ENCODE measurements around the gene BHLHA9.
"Not testable (repeated sequence)": the region's sequence is repeated elsewhere in the genome, so short reads cannot be mapped to it uniquely, and the experiment has no call there.

Gene BHLHA9

GRCh38 chr17:1229349-1229899 is 40.8 kb upstream of the BHLHA9 start:
- Histone ChIP-seq H3K4me3 (ENCODE audit: low read depth in 1 of 2, low read length in 2 of 2) (peak overlapping the region; percentile 60 to 73), H3K4me1 (ENCODE audit: control insufficient read depth in 1 of 2, insufficient read depth in 2 of 2, low read length in 2 of 2) (peaks cover 0 to 26% of the 10 kb centered on the region in 2 donors), H3K9ac (ENCODE audit: low read depth in 1 of 2, low read length in 2 of 2) (peak overlapping the region in 1 of 2 donors; percentile 69), H3K27ac (ENCODE audit: low read depth, low read length) (no peak overlapping the region), H3K27me3 (ENCODE audit: control insufficient read depth in 1 of 2, insufficient read depth in 2 of 2, low read length in 2 of 2) (no peaks in the 10 kb centered on the region), H3K36me3 (ENCODE audit: control insufficient read depth in 1 of 2, insufficient read depth in 2 of 2, low read length in 2 of 2) (peaks cover 0 to 12% of the 10 kb centered on the region in 2 donors), H3K9me3 (ENCODE audit: control insufficient read depth in 1 of 2, low read length in 2 of 2) (no peaks in the 10 kb centered on the region)

- no peaks in the 10 kb centered on the region for H3K9me3 ChIP-seq (ENCODE audit: control insufficient read depth in 1 of 2, low read length in 2 of 2)
- H3K4me3 ChIP-seq (ENCODE audit: low read depth in 1 of 2, low read length in 2 of 2): peak overlapping the region; percentile 56 to 59
- H3K4me1 ChIP-seq (ENCODE audit: control insufficient read depth in 1 of 2, insufficient read depth in 2 of 2, low read length in 2 of 2): peaks cover 0 to 24% of the 10 kb centered on the region in 2 donors
- H3K9ac ChIP-seq (ENCODE audit: low read depth in 1 of 2, low read length in 2 of 2): no peak overlapping the region
- H3K36me3 ChIP-seq (ENCODE audit: control insufficient read depth in 1 of 2, insufficient read depth in 2 of 2, low read length in 2 of 2): peaks cover 0 to 12% of the 10 kb centered on the region in 2 donors
- no peaks in the 10 kb centered on the region for H3K27me3 ChIP-seq (ENCODE audit: control insufficient read depth in 1 of 2, insufficient read depth in 2 of 2, low read length in 2 of 2)
- H3K27ac ChIP-seq (ENCODE audit: low read depth, low read length): no peak overlapping the region
Observed at GRCh38 chr17:1229900-1230501, 40.2 kb upstream of the BHLHA9 start.

- H3K4me1 ChIP-seq (ENCODE audit: control insufficient read depth in 1 of 2, insufficient read depth in 2 of 2, low read length in 2 of 2): peaks cover 0 to 18% of the 10 kb centered on the region in 2 donors
- no peak overlapping the region for H3K4me3 ChIP-seq (ENCODE audit: low read depth in 1 of 2, low read length in 2 of 2)
- peaks cover 0 to 5% of the 10 kb centered on the region in 2 donors for H3K36me3 ChIP-seq (ENCODE audit: control insufficient read depth in 1 of 2, insufficient read depth in 2 of 2, low read length in 2 of 2)
- no peak overlapping the region for H3K9ac ChIP-seq (ENCODE audit: low read depth in 1 of 2, low read length in 2 of 2)
- no peaks in the 10 kb centered on the region for H3K9me3 ChIP-seq (ENCODE audit: control insufficient read depth in 1 of 2, low read length in 2 of 2)
- no peak overlapping the region for H3K27ac ChIP-seq (ENCODE audit: low read depth, low read length)
- no peaks in the 10 kb centered on the region for H3K27me3 ChIP-seq (ENCODE audit: control insufficient read depth in 1 of 2, insufficient read depth in 2 of 2, low read length in 2 of 2)
Observed at GRCh38 chr17:1231456-1231855, 38.8 kb upstream of the BHLHA9 start.

GRCh38 chr17:1232331-1232730 is 37.9 kb upstream of the BHLHA9 start:
- Histone ChIP-seq H3K36me3 (ENCODE audit: control insufficient read depth in 1 of 2, insufficient read depth in 2 of 2, low read length in 2 of 2) (no peaks in the 10 kb centered on the region), H3K4me1 (ENCODE audit: control insufficient read depth in 1 of 2, insufficient read depth in 2 of 2, low read length in 2 of 2) (peaks cover 0 to 15% of the 10 kb centered on the region in 2 donors), H3K4me3 (ENCODE audit: low read depth in 1 of 2, low read length in 2 of 2) (no peak overlapping the region), H3K27ac (ENCODE audit: low read depth, low read length) (no peak overlapping the region), H3K27me3 (ENCODE audit: control insufficient read depth in 1 of 2, insufficient read depth in 2 of 2, low read length in 2 of 2) (no peaks in the 10 kb centered on the region), H3K9ac (ENCODE audit: low read depth in 1 of 2, low read length in 2 of 2) (no peak overlapping the region), H3K9me3 (ENCODE audit: control insufficient read depth in 1 of 2, low read length in 2 of 2) (no peaks in the 10 kb centered on the region)

GRCh38 chr17:1232786-1233185 is 37.5 kb upstream of the BHLHA9 start:
- Histone ChIP-seq H3K9ac (ENCODE audit: low read depth in 1 of 2, low read length in 2 of 2) (no peak overlapping the region), H3K4me1 (ENCODE audit: control insufficient read depth in 1 of 2, insufficient read depth in 2 of 2, low read length in 2 of 2) (peaks cover 0 to 11% of the 10 kb centered on the region in 2 donors), H3K9me3 (ENCODE audit: control insufficient read depth in 1 of 2, low read length in 2 of 2) (no peaks in the 10 kb centered on the region), H3K36me3 (ENCODE audit: control insufficient read depth in 1 of 2, insufficient read depth in 2 of 2, low read length in 2 of 2) (no peaks in the 10 kb centered on the region), H3K4me3 (ENCODE audit: low read depth in 1 of 2, low read length in 2 of 2) (no peak overlapping the region), H3K27ac (ENCODE audit: low read depth, low read length) (no peak overlapping the region), H3K27me3 (ENCODE audit: control insufficient read depth in 1 of 2, insufficient read depth in 2 of 2, low read length in 2 of 2) (no peaks in the 10 kb centered on the region)

- Histone ChIP-seq H3K4me1 (ENCODE audit: control insufficient read depth in 1 of 2, insufficient read depth in 2 of 2, low read length in 2 of 2) (peaks cover 0 to 6% of the 10 kb centered on the region in 2 donors), H3K27ac (ENCODE audit: low read depth, low read length) (no peak overlapping the region), H3K27me3 (ENCODE audit: control insufficient read depth in 1 of 2, insufficient read depth in 2 of 2, low read length in 2 of 2) (no peaks in the 10 kb centered on the region), H3K9me3 (ENCODE audit: control insufficient read depth in 1 of 2, low read length in 2 of 2) (no peaks in the 10 kb centered on the region), H3K4me3 (ENCODE audit: low read depth in 1 of 2, low read length in 2 of 2) (no peak overlapping the region), H3K9ac (ENCODE audit: low read depth in 1 of 2, low read length in 2 of 2) (no peak overlapping the region), H3K36me3 (ENCODE audit: control insufficient read depth in 1 of 2, insufficient read depth in 2 of 2, low read length in 2 of 2) (no peaks in the 10 kb centered on the region)
Observed at GRCh38 chr17:1234455-1234854, 35.8 kb upstream of the BHLHA9 start.

GRCh38 chr17:1237471-1237870 is 32.8 kb upstream of the BHLHA9 start:
- no peak overlapping the region for H3K9ac ChIP-seq (ENCODE audit: low read depth in 1 of 2, low read length in 2 of 2)
- no peaks in the 10 kb centered on the region for H3K9me3 ChIP-seq (ENCODE audit: control insufficient read depth in 1 of 2, low read length in 2 of 2)
- H3K4me1 ChIP-seq (ENCODE audit: control insufficient read depth in 1 of 2, insufficient read depth in 2 of 2, low read length in 2 of 2): no peaks in the 10 kb centered on the region
- no peak overlapping the region for H3K27ac ChIP-seq (ENCODE audit: low read depth, low read length)
- no peaks in the 10 kb centered on the region for H3K36me3 ChIP-seq (ENCODE audit: control insufficient read depth in 1 of 2, insufficient read depth in 2 of 2, low read length in 2 of 2)
- no peaks in the 10 kb centered on the region for H3K27me3 ChIP-seq (ENCODE audit: control insufficient read depth in 1 of 2, insufficient read depth in 2 of 2, low read length in 2 of 2)
- H3K4me3 ChIP-seq (ENCODE audit: low read depth in 1 of 2, low read length in 2 of 2): no peak overlapping the region

- Histone ChIP-seq H3K27ac (ENCODE audit: low read depth, low read length) (no peak overlapping the region), H3K4me1 (ENCODE audit: control insufficient read depth in 1 of 2, insufficient read depth in 2 of 2, low read length in 2 of 2) (no peaks in the 10 kb centered on the region), H3K36me3 (ENCODE audit: control insufficient read depth in 1 of 2, insufficient read depth in 2 of 2, low read length in 2 of 2) (no peaks in the 10 kb centered on the region), H3K9me3 (ENCODE audit: control insufficient read depth in 1 of 2, low read length in 2 of 2) (no peaks in the 10 kb centered on the region), H3K4me3 (ENCODE audit: low read depth in 1 of 2, low read length in 2 of 2) (no peak overlapping the region), H3K9ac (ENCODE audit: low read depth in 1 of 2, low read length in 2 of 2) (no peak overlapping the region), H3K27me3 (ENCODE audit: control insufficient read depth in 1 of 2, insufficient read depth in 2 of 2, low read length in 2 of 2) (no peaks in the 10 kb centered on the region)
Observed at GRCh38 chr17:1239210-1239609, 31.0 kb upstream of the BHLHA9 start.

- not testable (repeated sequence) for H3K9ac ChIP-seq (ENCODE audit: low read depth in 1 of 2, low read length in 2 of 2); H3K9me3 ChIP-seq (ENCODE audit: control insufficient read depth in 1 of 2, low read length in 2 of 2); H3K4me1 ChIP-seq (ENCODE audit: control insufficient read depth in 1 of 2, insufficient read depth in 2 of 2, low read length in 2 of 2); H3K36me3 ChIP-seq (ENCODE audit: control insufficient read depth in 1 of 2, insufficient read depth in 2 of 2, low read length in 2 of 2); H3K27ac ChIP-seq (ENCODE audit: low read depth, low read length); H3K27me3 ChIP-seq (ENCODE audit: control insufficient read depth in 1 of 2, insufficient read depth in 2 of 2, low read length in 2 of 2); H3K4me3 ChIP-seq (ENCODE audit: low read depth in 1 of 2, low read length in 2 of 2)
Observed at GRCh38 chr17:1240426-1240825, 29.8 kb upstream of the BHLHA9 start.

- no peaks in the 10 kb centered on the region for H3K27me3 ChIP-seq (ENCODE audit: control insufficient read depth in 1 of 2, insufficient read depth in 2 of 2, low read length in 2 of 2)
- H3K27ac ChIP-seq (ENCODE audit: low read depth, low read length): no peak overlapping the region
- H3K4me1 ChIP-seq (ENCODE audit: control insufficient read depth in 1 of 2, insufficient read depth in 2 of 2, low read length in 2 of 2): no peaks in the 10 kb centered on the region
Observed at GRCh38 chr17:1241929-1242328, 28.3 kb upstream of the BHLHA9 start.

More at GRCh38 chr17:1241929-1242328, 28.3 kb upstream of the BHLHA9 start:
- Histone ChIP-seq H3K9ac (ENCODE audit: low read depth in 1 of 2, low read length in 2 of 2) (no peak overlapping the region), H3K36me3 (ENCODE audit: control insufficient read depth in 1 of 2, insufficient read depth in 2 of 2, low read length in 2 of 2) (no peaks in the 10 kb centered on the region), H3K9me3 (ENCODE audit: control insufficient read depth in 1 of 2, low read length in 2 of 2) (no peaks in the 10 kb centered on the region), H3K4me3 (ENCODE audit: low read depth in 1 of 2, low read length in 2 of 2) (no peak overlapping the region)

Data from duodenal mucosa (tissue), 2 donors.